Activated CD8-positive, alpha-beta T cell treated with anti-CD3 and anti-CD28 coated beads, Interleukin-2, amount 10 ng/mL, durations not matched to agents 7 days and 5 days (primary cell): Measurements from ENCODE around the gene ESYT2. TPM values are rescaled to one million over a fixed set of nuclear protein-coding genes. Genes with fewer than 3 reads are reported as not detected.
"Not testable (repeated sequence)": the region's sequence is repeated elsewhere in the genome, so short reads cannot be mapped to it uniquely, and the experiment has no call there.

Experiments
- ATAC-seq: fragments of 150-1000 bp; cut with Tn5 transposase; one replicate; pipeline ENCODE4 v1.10.0; 2021; ENCODE audit warnings: moderate library complexity
- CTCF ChIA-PET: fragments of 350-600 bp; sonication (Branson Sonifier 250); formaldehyde crosslinking; loops from one replicate; lab custom pipeline; 2021; ENCODE audit warnings: antibody characterized with exemption; lab: Charles Lee
- POLR2A ChIA-PET: fragments of 350-600 bp; sonication (Branson Sonifier 250); formaldehyde crosslinking; loops from one replicate; lab custom pipeline; 2021; ENCODE audit warnings: antibody characterized with exemption; lab: Charles Lee
- DNase-seq: peaks from one replicate; pipeline ENCODE4 v3.0.0-alpha.2; 2020
- H3K27ac Mint-ChIP-seq: one replicate; pipeline ENCODE4 v1.8.0; 2021; ENCODE audit warnings: mild to moderate bottlenecking, mixed read lengths
- H3K27me3 Mint-ChIP-seq: one replicate; pipeline ENCODE4 v1.8.0; 2021; ENCODE audit warnings: low read depth, mixed read lengths
- H3K36me3 Mint-ChIP-seq: one replicate; pipeline ENCODE4 v1.8.0; 2021; ENCODE audit warnings: low read depth, mixed read lengths
- H3K4me1 Mint-ChIP-seq: one replicate; pipeline ENCODE4 v1.8.0; 2021; ENCODE audit warnings: low read depth, mixed read lengths
- H3K4me3 Mint-ChIP-seq: one replicate; pipeline ENCODE4 v1.8.0; 2021; ENCODE audit warnings: mild to moderate bottlenecking, mixed read lengths
- H3K9me3 Mint-ChIP-seq: one replicate; pipeline ENCODE4 v1.8.0; 2022; ENCODE audit warnings: mixed read lengths; ENCODE audit not compliant: insufficient read depth
- total RNA-seq, 2 experiments: library from RNA; stranded (reverse); gene quantifications; one replicate each; pipeline ENCODE4 v1.2.3, GENCODE V29; 2021

Gene ESYT2
- total RNA-seq, 2 experiments from 2014 or later = 85.0 to 85.9 TPM

- ATAC-seq = no peak
- H3K4me1 Mint-ChIP-seq = peaks cover 59% of the 10 kb centered on the region
- ChIA-PET CTCF (interaction anchor here (1.0 to 2.0 kb wide), 8 partner anchors 8 to 112 kb away, joined by 3 to 13 read pairs (median 5); no protein-coding TSS in a partner anchor), POLR2A (interaction anchor here (0.9 to 2.1 kb wide), 7 partner anchors 8 to 160 kb away, joined by 3 to 15 read pairs (median 4); partner anchors contain the start of gene NCAPG2)
- no peaks in the 10 kb centered on the region for H3K9me3 Mint-ChIP-seq
- H3K36me3 Mint-ChIP-seq = peaks cover 14% of the 10 kb centered on the region
- DNase-seq = no peak
- H3K4me3 Mint-ChIP-seq = peak overlapping the region; percentile 78
- H3K27me3 Mint-ChIP-seq = no peaks in the 10 kb centered on the region
- peak overlapping the region; percentile 91 for H3K27ac Mint-ChIP-seq
These were observed 35.2 kb upstream of the ESYT2 start for GRCh38 chr7:158864507-158864820.

GRCh38 chr7:158863611-158864506 lies 34.5 kb upstream of the ESYT2 start:
- Mint-ChIP-seq H3K36me3 (peaks cover 16% of the 10 kb centered on the region), H3K4me3 (peak overlapping the region; percentile 78), H3K27me3 (no peaks in the 10 kb centered on the region), H3K9me3 (no peaks in the 10 kb centered on the region), H3K27ac (peak overlapping the region; percentile 91), H3K4me1 (peaks cover 62% of the 10 kb centered on the region)
- POLR2A ChIA-PET = interaction anchor here (0.6 to 2.1 kb wide), 13 partner anchors 8 to 344 kb away, joined by 3 to 15 read pairs (median 4); partner anchors contain the start of genes ESYT2 and NCAPG2
- CTCF ChIA-PET = interaction anchor here (1.0 to 2.0 kb wide), 10 partner anchors 9 to 113 kb away, joined by 3 to 13 read pairs (median 5); partner anchors contain the start of gene ESYT2
- ATAC-seq (peak; percentile 63), DNase-seq (peak; percentile 72)

GRCh38 chr7:158862985-158863610 lies 33.8 kb upstream of the ESYT2 start:
- POLR2A ChIA-PET = interaction anchor here (0.6 to 2.1 kb wide), 11 partner anchors 9 to 345 kb away, joined by 3 to 15 read pairs (median 4); partner anchors contain the start of genes ESYT2 and NCAPG2

GRCh38 chr7:158861936-158862704 lies 32.8 kb upstream of the ESYT2 start:
- POLR2A ChIA-PET = interaction anchor here (0.6 kb wide), 1 partner anchor 47 kb away, joined by 3 read pairs; no protein-coding TSS in a partner anchor
- no peaks in the 10 kb centered on the region for H3K9me3 Mint-ChIP-seq
- H3K27me3 Mint-ChIP-seq = no peaks in the 10 kb centered on the region
- DNase-seq = no peak
- peaks cover 19% of the 10 kb centered on the region for H3K36me3 Mint-ChIP-seq
- CTCF ChIA-PET = interaction anchor here (0.8 to 2.4 kb wide), 3 partner anchors 14 to 115 kb away, joined by 3 to 10 read pairs (median 3); no protein-coding TSS in a partner anchor
- peak overlapping the region; percentile 78 for H3K4me3 Mint-ChIP-seq
- no peak for ATAC-seq
- no peak overlapping the region for H3K27ac Mint-ChIP-seq
- peaks cover 68% of the 10 kb centered on the region for H3K4me1 Mint-ChIP-seq

More at GRCh38 chr7:158862985-158863610, 33.8 kb upstream of the ESYT2 start:
- DNase-seq (peak; percentile 63), ATAC-seq (peak; percentile 61)
- Mint-ChIP-seq H3K4me3 (peak overlapping the region; percentile 78), H3K4me1 (peaks cover 64% of the 10 kb centered on the region), H3K36me3 (peaks cover 18% of the 10 kb centered on the region), H3K27ac (peak overlapping the region; percentile 91)
- CTCF ChIA-PET = interaction anchor here (0.8 to 2.0 kb wide), 10 partner anchors 9 to 114 kb away, joined by 3 to 13 read pairs (median 4); partner anchors contain the start of gene ESYT2
- H3K27me3 Mint-ChIP-seq, H3K9me3 Mint-ChIP-seq: not testable (repeated sequence)

GRCh38 chr7:158861004-158861787 lies 31.9 kb upstream of the ESYT2 start:
- DNase-seq (no peak), ATAC-seq (no peak)
- Mint-ChIP-seq H3K36me3 (peaks cover 22% of the 10 kb centered on the region), H3K27me3 (no peaks in the 10 kb centered on the region), H3K4me3 (no peak overlapping the region), H3K4me1 (peaks cover 67% of the 10 kb centered on the region), H3K9me3 (no peaks in the 10 kb centered on the region), H3K27ac (no peak overlapping the region)
- POLR2A ChIA-PET = interaction anchor here (1.6 kb wide), 1 partner anchor 14 kb away, joined by 5 read pairs; no protein-coding TSS in a partner anchor
- CTCF ChIA-PET = interaction anchor here (1.0 to 2.4 kb wide), 2 partner anchors 10 to 115 kb away, joined by 3 to 10 read pairs; no protein-coding TSS in a partner anchor

- no peak for DNase-seq
- H3K9me3 Mint-ChIP-seq = no peaks in the 10 kb centered on the region
- no peak for ATAC-seq
- H3K4me3 Mint-ChIP-seq = no peak overlapping the region
- no peak overlapping the region for H3K27ac Mint-ChIP-seq
- POLR2A ChIA-PET = interaction anchor here (1.6 kb wide), 1 partner anchor 13 kb away, joined by 5 read pairs; no protein-coding TSS in a partner anchor
- H3K27me3 Mint-ChIP-seq = no peaks in the 10 kb centered on the region
- peaks cover 62% of the 10 kb centered on the region for H3K4me1 Mint-ChIP-seq
- CTCF ChIA-PET = interaction anchor here (1.0 to 2.4 kb wide), 2 partner anchors 11 to 116 kb away, joined by 3 to 10 read pairs; no protein-coding TSS in a partner anchor
- peaks cover 24% of the 10 kb centered on the region for H3K36me3 Mint-ChIP-seq
These were observed 31.1 kb upstream of the ESYT2 start for GRCh38 chr7:158860394-158860793.

- CTCF ChIA-PET = interaction anchor here (1.2 to 1.4 kb wide), 3 partner anchors 29 to 118 kb away, joined by 4 to 7 read pairs (median 6); partner anchors contain the start of gene ESYT2
These were observed 29.5 kb upstream of the ESYT2 start for GRCh38 chr7:158858592-158859503.

GRCh38 chr7:158856883-158857668 lies 27.8 kb upstream of the ESYT2 start:
- Mint-ChIP-seq H3K27ac (no peak overlapping the region), H3K36me3 (peaks cover 14% of the 10 kb centered on the region), H3K9me3 (no peaks in the 10 kb centered on the region), H3K27me3 (no peaks in the 10 kb centered on the region), H3K4me3 (peak overlapping the region; percentile 97), H3K4me1 (peaks cover 35% of the 10 kb centered on the region)
- POLR2A ChIA-PET = interaction anchor here (1.9 kb wide), 1 partner anchor 10 kb away, joined by 7 read pairs; no protein-coding TSS in a partner anchor
- no peak for DNase-seq
- CTCF ChIA-PET = no interaction called here
- ATAC-seq = no peak

More at GRCh38 chr7:158858592-158859503, 29.5 kb upstream of the ESYT2 start:
- no peaks in the 10 kb centered on the region for H3K9me3 Mint-ChIP-seq
- H3K4me3 Mint-ChIP-seq = no peak overlapping the region
- no peaks in the 10 kb centered on the region for H3K27me3 Mint-ChIP-seq
- POLR2A ChIA-PET = interaction anchor here (0.8 kb wide), 1 partner anchor 223 kb away, joined by 3 read pairs; no protein-coding TSS in a partner anchor
- no peak for ATAC-seq
- H3K27ac Mint-ChIP-seq = peak overlapping the region; percentile 81
- H3K36me3 Mint-ChIP-seq = peaks cover 15% of the 10 kb centered on the region
- H3K4me1 Mint-ChIP-seq = peaks cover 51% of the 10 kb centered on the region
- no peak for DNase-seq

GRCh38 chr7:158854681-158855081 lies 25.4 kb upstream of the ESYT2 start:
- POLR2A ChIA-PET = no interaction called here

More at GRCh38 chr7:158854681-158855081, 25.4 kb upstream of the ESYT2 start:
- CTCF ChIA-PET = no interaction called here
- Mint-ChIP-seq H3K4me3 (peak overlapping the region; percentile 61), H3K27ac (no peak overlapping the region), H3K9me3 (no peaks in the 10 kb centered on the region), H3K36me3 (peaks cover 9% of the 10 kb centered on the region), H3K27me3 (no peaks in the 10 kb centered on the region), H3K4me1 (peaks cover 25% of the 10 kb centered on the region)
- DNase-seq (no peak), ATAC-seq (no peak)
